Stimulated activated CD4-positive, alpha-beta T cell treated with anti-CD3 and anti-CD28 coated beads, TNF-alpha, amount 100 ng/mL, for 1 hour (primary cell): ENCODE data around the gene ALCAM.

Experiments used
- DNase-seq, 3 donors: peaks; one replicate each; pipeline ENCODE4 v3.0.0-alpha.2; 2020; ENCODE audit warnings: low read depth in 3 of 3, low spot score in 1 of 3

The ALCAM gene

GRCh38 chr3:105526360-105527111 is 159.8 kb downstream of the ALCAM start:
- DNase-seq, result no peak

DNA sequence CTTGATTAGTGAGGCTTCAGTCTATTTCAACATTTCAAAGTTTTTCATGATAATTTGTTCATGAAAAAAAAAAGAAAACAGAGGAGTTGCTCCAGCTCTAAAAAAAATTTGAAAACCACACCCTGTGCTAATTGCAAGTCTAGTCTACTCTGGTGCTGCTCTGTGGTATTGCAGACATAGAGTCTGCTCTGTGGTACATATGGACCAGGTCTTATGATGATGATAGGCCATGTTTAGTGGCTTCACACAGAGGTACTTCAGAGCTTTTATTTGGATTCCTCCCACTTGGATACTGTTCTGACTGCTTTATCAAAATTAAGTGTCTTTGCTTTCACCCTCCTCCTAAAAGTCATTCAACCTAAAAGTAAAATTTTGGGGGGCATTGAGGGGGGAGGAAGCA is 160.8 kb downstream of the ALCAM start:
- no peak for DNase-seq

- no peak for DNase-seq
These were observed 161.2 kb downstream of the ALCAM start for GRCh38 chr3:105527949-105528348.

GRCh38 chr3:105528955-105529354 is 162.2 kb downstream of the ALCAM start:
- no peak for DNase-seq

DNA sequence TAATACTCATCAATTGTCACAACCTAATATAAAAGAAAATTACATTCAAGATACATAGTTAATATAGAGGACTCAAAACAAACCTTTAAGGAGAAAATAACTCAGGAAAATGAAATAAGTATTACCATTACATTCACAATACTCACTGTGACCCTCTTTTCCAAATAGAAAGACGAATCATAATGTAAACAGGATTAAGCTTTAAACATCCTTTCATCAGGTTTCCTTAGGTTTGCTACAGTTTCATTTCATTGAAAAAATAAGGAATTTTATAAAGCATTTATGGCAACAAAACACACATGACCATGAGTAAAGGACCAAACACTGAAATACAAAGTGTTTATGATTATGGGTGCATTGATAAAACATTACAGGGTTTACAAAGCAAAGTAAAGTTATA is 162.7 kb downstream of the ALCAM start:
- no peak for DNase-seq

DNA sequence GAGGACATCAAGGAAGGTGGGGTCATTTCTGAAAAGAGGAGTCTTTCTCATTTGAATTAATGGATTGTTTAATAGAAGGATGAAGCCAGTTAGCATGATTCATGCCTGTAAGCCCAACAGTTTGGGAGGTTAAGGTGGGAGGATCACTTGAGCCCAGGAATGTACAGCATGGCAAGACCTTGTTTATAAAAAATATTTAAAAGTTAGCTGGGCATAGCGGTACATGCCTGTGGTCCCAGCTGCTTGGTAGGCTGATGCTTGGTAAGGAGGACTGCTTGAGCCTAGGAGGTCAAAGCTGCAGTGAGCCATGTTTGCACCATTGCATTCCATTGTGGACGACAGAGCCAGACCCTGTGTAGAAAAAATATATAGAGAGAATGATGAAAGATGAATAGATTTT is 165.5 kb downstream of the ALCAM start:
- no peak for DNase-seq

DNA sequence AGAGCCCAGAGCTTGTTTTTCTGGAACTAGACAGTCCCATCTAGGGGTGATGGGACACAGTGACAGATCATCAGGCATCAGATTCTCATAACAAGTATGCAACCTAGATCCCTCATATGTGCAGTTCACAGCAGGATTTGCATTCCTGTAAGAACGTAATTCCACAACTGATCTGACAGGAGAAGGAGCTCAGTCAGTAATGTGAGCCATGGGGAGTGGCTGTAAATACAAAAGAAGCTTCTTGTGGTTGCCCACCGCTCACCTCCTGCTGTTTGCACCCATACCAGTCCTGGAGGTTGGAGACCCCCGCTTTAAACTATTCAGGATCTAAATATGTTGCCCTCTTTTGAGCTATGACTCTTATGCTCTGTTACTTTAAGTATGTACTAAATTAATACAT is 167.3 kb downstream of the ALCAM start:
- DNase-seq, result no peak

DNA sequence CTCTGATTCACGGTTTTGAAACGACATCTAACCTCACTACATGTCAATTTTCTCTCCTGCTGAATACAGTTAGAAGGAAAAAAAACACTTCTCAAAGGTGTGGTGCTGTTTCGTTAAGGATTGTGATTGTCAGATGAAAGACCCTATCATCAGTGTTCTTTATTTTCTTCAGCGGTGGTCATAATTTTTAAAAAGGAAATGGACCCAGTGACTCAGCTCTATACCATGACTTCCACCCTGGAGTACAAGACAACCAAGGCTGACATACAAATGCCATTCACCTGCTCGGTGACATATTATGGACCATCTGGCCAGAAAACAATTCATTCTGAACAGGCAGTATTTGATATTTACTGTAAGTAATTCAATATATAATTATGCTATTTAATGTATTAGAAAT is 167.8 kb downstream of the ALCAM start:
- no peak for DNase-seq

- DNase-seq, result no peak
These were observed 170.8 kb downstream of the ALCAM start for GRCh38 chr3:105537371-105538080.

GRCh38 chr3:105538483-105538882 is 171.8 kb downstream of the ALCAM start:
- no peak for DNase-seq

DNA sequence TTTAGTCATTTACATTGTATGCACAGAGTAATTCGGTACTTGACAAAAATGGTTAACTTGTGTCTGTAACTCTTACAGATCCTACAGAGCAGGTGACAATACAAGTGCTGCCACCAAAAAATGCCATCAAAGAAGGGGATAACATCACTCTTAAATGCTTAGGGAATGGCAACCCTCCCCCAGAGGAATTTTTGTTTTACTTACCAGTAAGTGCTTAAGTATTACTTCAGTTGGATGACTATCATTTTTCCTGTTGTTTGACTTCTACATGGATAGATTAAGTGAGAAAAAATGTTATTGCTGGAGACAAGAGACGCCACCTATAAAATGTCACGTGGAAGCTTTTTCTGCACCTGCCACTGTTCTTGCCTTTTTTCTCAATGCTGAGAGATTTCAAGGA is 173.2 kb downstream of the ALCAM start:
- DNase-seq, result no peak

- no peak for DNase-seq
These were observed 175.7 kb downstream of the ALCAM start for GRCh38 chr3:105542282-105543019.

DNA sequence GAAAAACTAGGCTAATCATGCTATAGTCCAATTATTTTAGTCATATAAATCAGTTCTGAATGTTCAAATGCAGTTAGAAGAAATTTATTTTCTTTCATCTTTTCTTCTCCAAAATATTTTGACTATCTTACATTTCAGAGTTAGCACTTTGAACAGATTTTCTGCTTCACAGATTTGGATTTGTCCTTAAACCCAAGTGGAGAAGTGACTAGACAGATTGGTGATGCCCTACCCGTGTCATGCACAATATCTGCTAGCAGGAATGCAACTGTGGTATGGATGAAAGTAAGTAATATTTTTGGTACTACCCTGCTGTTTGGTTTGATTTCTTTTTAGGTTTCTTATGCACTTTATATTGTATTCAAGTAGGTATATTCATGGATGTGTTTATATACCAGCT is 178.3 kb downstream of the ALCAM start:
- DNase-seq, result no peak

DNA sequence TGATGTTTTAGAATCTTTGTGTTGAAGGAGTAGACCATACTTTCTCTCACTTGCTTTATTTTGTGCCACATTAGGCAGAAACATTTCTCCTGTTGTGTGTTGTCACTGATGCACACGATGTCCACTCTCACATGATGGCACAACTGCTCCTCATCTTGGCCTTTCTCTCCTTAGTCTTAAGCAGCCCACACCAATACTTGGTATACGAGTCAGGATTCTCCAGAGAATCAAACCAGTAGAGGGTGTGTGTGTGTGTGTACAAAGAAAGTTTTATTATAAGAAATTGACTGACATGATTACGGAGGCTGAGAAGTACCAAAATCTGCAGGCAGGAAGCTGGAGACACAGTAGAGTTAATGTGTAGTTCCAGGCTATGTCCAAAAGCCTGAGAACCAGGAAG is 187.1 kb downstream of the ALCAM start:
- DNase-seq, result no peak

DNA sequence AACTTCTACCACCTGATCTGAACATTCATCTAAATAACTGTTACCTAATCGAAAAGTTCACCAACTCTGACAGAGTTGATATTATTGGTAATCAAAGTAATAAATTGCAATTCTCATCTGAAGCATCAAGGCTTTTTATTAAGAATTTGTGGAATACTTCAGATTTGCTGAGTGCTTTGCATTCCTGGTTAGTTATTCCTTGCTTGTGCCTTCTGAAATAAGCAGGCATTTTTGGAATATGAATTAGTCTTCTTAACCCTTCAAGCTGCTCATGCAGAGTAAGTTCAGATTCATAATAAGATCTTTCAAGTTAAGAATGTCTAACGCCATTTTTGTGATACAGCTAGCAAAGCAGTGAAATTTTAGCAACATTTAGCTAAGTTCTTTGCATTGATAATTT is 188.5 kb downstream of the ALCAM start:
- DNase-seq, result no peak

- no peak for DNase-seq
These were observed 193.1 kb downstream of the ALCAM start for GRCh38 chr3:105559856-105560255.

GRCh38 chr3:105561876-105562275 is 195.2 kb downstream of the ALCAM start:
- no peak for DNase-seq

DNA sequence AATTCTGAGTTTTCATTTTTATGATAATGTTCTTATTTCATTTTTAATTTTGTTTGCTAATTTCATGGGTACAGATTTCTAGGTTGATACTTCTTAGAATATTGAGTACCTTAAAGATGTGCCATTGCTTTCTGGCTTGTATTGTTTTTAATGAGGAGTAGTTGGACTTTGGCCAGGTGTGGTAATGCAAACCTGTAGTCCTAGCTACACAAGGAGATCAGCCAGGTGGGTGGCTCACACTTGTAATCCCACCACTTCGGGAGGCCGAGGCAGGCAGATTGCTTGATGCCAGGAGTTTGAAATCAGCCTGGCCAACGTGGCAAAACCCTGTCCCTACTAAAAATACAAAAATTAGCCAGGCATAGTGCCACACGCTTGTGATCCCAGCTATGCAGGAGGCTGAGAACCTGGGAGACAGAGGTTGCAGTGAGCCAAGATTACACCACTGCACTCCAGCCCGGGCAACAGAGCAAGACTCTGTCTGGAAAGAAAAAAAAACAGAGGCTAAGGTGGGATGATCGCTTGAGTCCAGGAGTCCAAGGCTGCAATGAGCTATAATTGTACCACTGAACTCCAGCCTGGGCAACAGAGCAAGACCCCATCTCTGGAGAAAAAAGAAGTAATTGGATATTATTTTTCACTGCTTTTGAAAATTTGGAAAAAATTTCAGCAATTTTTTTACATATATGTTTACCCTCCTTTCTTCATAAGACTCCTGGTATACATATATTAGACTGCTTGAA is 198.0 kb downstream of the ALCAM start:
- DNase-seq, result no peak

DNA sequence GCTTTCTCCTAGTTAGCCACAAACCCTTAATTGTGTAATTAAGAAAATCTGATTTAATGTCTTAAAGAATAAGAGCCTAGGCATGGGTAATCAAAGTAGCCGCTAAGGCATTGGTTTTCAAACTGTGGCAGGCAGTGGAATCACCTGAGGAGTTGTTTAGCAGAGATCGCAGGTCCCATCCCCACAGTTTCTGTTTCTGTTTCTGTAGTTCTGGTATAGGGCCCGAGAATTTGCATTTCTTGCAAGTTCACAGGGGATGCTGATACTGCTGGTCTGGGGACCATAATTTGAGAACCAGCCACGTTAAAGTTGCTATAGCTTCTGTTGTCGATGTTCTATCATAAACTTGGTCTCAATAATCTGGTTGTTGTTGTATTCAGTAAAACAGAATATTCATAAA is 204.3 kb downstream of the ALCAM start:
- no peak for DNase-seq

DNA sequence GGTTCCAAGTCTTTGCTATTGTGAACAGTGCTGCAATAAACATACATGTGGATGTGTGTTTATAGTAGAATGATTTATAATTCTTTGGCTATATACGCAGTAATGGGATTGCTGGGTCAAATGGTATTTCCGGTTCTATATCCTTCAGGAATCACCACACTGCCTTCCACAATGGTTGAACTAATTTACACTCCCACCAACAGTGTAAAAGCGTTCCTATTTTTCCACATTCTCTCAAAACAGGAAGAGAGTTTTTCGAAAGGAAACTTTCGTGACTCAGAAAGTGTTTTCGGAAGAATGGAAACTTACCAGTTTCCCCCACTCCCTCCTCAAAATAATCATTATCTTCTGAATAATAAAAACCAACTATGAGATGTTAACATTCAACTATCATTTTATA is 205.8 kb downstream of the ALCAM start:
- DNase-seq, result no peak

GRCh38 chr3:105579439-105579838 is 212.7 kb downstream of the ALCAM start:
- DNase-seq, result no peak
